ENCODE results near the gene SLAIN1. TPM values are rescaled to one million over a fixed set of nuclear protein-coding genes. Genes with fewer than 3 reads are reported as not detected.

SLAIN1 gene
- total and polyA plus RNA-seq, 5 donors, result 9.2 to 16.2 (median 12.9) TPM

DNA sequence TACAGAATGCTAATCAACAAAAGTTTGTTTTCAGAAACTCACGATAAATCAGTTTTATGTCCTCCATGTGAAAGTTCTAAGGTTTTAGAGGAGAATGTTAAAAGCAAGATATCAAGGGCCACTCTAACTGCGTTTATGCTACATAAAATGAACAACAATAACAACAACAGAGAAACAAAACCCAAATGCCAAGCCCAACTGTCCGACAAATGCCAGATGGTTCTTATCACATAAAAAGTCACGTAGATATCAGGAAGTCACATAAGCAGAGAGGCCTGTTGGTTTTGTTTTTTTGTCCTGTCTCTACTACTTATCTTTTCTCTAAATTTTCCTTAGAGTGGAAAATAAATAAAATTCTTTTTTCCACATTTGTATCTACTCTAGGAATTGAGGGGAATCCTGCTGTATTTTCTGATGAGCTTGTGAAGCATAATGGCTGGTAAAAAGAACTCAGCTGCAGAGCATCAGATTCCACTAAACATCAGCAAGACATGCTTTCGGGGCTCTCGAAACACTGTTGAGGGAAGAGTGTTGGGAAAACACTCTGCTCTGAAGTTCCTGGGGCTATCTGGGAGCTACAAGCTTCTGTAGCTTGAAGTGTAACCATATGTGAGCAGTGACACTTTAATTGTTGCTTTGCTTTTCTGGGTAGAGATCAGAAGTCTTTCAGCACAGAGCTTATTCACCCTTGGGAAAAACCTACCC is 110.1 kb downstream of the SLAIN1 start:
- WGBS, result 50% methylated on average over 6 of the region's 6 CpGs
- Histone ChIP-seq H3K27ac (ENCODE audit: low read length) (no peak overlapping the region), H3K27me3 (ENCODE audit: control insufficient read depth, insufficient read depth) (no peaks in the 10 kb centered on the region), H3K4me3 (ENCODE audit: low read length) (no peak overlapping the region), H3K9me3 (ENCODE audit: control insufficient read depth, low read length) (no peaks in the 10 kb centered on the region), H3K4me1 (ENCODE audit: control insufficient read depth, insufficient read depth, low read length) (no peaks in the 10 kb centered on the region)
- ATAC-seq (no peak), DNase-seq (no peak)
- intact Hi-C loops (cut with DNase I), result no loop called here

DNA sequence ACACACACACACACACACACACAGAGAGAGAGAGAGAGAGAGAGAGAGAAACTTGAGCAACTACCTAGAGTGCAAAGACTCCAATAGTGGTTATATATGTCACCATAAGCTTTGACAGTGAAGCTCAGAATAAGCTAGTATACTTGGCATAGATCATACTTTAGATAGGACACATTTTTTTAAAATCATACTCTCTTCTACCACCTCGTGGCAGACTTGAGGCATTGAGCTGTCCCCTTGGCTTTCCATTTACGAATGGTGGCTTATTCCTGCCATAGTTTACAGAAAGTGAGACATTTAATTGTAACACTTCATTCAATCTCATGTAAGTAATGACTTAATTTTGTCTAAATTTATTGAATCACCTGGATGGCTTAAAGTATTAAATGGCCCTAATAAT is 112.9 kb downstream of the SLAIN1 start:
- 61% methylated on average over 2 of the region's 2 CpGs for WGBS
- no peaks in the 10 kb centered on the region for H3K4me1 ChIP-seq (ENCODE audit: control insufficient read depth, insufficient read depth, low read length)
- no peak overlapping the region for H3K4me3 ChIP-seq (ENCODE audit: low read length)
- no peak overlapping the region for H3K27ac ChIP-seq (ENCODE audit: low read length)
- H3K9me3 ChIP-seq (ENCODE audit: control insufficient read depth, low read length), result no peaks in the 10 kb centered on the region
- intact Hi-C loops (cut with DNase I), result no loop called here
- ATAC-seq (no peak), DNase-seq (no peak)
- H3K27me3 ChIP-seq (ENCODE audit: control insufficient read depth, insufficient read depth), result no peaks in the 10 kb centered on the region

DNA sequence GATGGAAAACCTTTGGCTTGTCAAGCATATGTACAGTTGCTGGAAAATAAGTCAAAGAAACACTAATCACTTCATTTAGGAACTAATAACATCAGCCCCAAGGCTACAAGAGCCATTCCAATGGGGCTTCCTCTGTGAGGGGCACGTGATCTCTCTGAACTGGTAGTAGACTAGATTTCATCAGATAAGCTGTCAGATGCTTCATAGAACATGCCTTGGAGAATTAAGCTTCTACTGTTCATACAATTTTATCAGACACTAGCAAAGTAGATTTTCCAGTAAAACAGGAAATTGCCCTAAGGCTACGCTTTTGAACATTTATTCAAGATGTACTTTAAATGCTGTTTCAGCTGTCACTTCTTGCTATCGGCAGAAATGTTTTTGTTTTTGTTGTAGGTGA is 113.4 kb downstream of the SLAIN1 start:
- Histone ChIP-seq H3K4me3 (ENCODE audit: low read length) (no peak overlapping the region), H3K27ac (ENCODE audit: low read length) (no peak overlapping the region), H3K9me3 (ENCODE audit: control insufficient read depth, low read length) (no peaks in the 10 kb centered on the region), H3K4me1 (ENCODE audit: control insufficient read depth, insufficient read depth, low read length) (no peaks in the 10 kb centered on the region), H3K27me3 (ENCODE audit: control insufficient read depth, insufficient read depth) (no peaks in the 10 kb centered on the region)
- DNase-seq (no peak), ATAC-seq (no peak)
- WGBS, result 62% methylated on average over 3 of the region's 3 CpGs
- intact Hi-C loops (cut with DNase I), result no loop called here

DNA sequence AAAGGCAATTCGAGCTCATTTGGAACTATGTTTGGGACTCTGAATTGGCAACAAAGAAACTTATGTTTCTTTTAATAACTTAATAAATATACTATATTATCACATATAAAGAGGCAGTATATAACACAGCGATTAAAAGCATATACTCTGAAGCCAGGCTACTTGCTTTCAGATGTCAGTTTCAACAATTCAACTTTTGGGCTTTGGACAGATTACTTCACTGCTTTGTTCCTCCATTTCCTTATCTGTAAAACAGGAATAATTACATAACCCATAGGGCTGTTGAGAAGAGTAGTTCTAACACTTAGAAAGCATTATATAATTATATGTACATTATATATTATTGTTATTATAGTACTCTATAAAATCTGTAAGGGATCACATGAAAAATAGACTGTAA is 113.9 kb downstream of the SLAIN1 start:
- Histone ChIP-seq H3K4me3 (ENCODE audit: low read length) (no peak overlapping the region), H3K4me1 (ENCODE audit: control insufficient read depth, insufficient read depth, low read length) (no peaks in the 10 kb centered on the region), H3K27me3 (ENCODE audit: control insufficient read depth, insufficient read depth) (no peaks in the 10 kb centered on the region), H3K27ac (ENCODE audit: low read length) (no peak overlapping the region), H3K9me3 (ENCODE audit: control insufficient read depth, low read length) (no peaks in the 10 kb centered on the region)
- DNase-seq (no peak), ATAC-seq (no peak)
- intact Hi-C loops (cut with DNase I), result no loop called here
- 86% methylated on average over 2 of the region's 2 CpGs for WGBS

DNA sequence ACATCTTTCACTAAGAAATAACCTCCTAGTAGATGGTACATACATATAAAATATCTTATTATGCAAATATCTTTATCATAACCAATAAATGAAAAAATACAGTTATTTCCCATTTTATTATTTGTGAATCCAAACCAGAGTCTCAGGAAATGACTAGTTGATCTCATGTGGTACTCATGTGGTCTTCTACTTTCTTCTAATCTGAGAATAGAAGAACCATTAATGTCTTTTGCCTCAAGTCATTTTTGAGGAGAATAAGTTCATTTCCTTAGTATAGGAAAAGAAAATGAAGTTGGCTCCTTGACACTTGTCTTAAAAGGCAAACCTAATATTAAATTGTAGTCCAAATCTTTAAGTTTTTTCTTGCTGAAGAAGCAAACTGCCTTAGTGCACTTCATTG is 114.5 kb downstream of the SLAIN1 start:
- intact Hi-C loops (cut with DNase I), result no loop called here
- no peaks in the 10 kb centered on the region for H3K9me3 ChIP-seq (ENCODE audit: control insufficient read depth, low read length)
- no peak overlapping the region for H3K27ac ChIP-seq (ENCODE audit: low read length)
- H3K27me3 ChIP-seq (ENCODE audit: control insufficient read depth, insufficient read depth), result no peaks in the 10 kb centered on the region
- DNase-seq (no peak), ATAC-seq (no peak)
- no peaks in the 10 kb centered on the region for H3K4me1 ChIP-seq (ENCODE audit: control insufficient read depth, insufficient read depth, low read length)
- no peak overlapping the region for H3K4me3 ChIP-seq (ENCODE audit: low read length)

Small RNA genes lying within 50 kb of the gene (microRNA-seq; reads per million reads assigned to microRNA genes)
- gene MIR3665, result 0 reads per million in 2 donors

Other genes with a start within 250 kb of the SLAIN1 start
- gene SCEL, start 162.0 kb upstream of the SLAIN1 start, total RNA-seq, result not detected
- gene SCEL, start 162.0 kb upstream of the SLAIN1 start, polyA plus RNA-seq, result 0.05 TPM
- gene EDNRB, start 221.1 kb downstream of the SLAIN1 start, total RNA-seq, result 10 to 100 TPM; 55.3 to 60.8 (median 58.1) TPM
- 28.2 TPM for gene EDNRB, start 221.1 kb downstream of the SLAIN1 start, polyA plus RNA-seq